A549 (cell line): Measurements from ENCODE around the gene MYO18A. TPM values are rescaled to one million over a fixed set of nuclear protein-coding genes. Genes with fewer than 3 reads are reported as not detected.
A peak's percentile ranks its signal among the peaks of the same experiment; 100 is the strongest.

ENCODE experiments used
- ATAC-seq, 2 experiments: fragments of 200-7000 bp in 1 of 2; fragments of >200 bp in 1 of 2; cut with Nextera tagmentation in 1 of 2; cut with Tn5 transposase in 1 of 2; 3 replicates each; pipeline versions ENCODE4 v1.8.0 to v1.9.1; 2018 to 2020; ENCODE audit warnings: mild to moderate bottlenecking in 1 of 2, moderate library complexity in 1 of 2
- CTCF ChIA-PET: fragments of 300-600 bp; sonication (Branson Sonifier 250); formaldehyde crosslinking; extraction: SDS; loops from one replicate; lab custom pipeline; 2021; ENCODE audit warnings: antibody characterized with exemption, inconsistent platforms; lab: Yijun Ruan, JAX
- POLR2A ChIA-PET: fragments of 350-600 bp; formaldehyde crosslinking; extraction: SDS; loops from one replicate; lab custom pipeline; 2021; ENCODE audit warnings: antibody characterized with exemption, inconsistent platforms; lab: Yijun Ruan, JAX
- DNase-seq, 2 experiments: peaks; one replicate each; pipeline versions ENCODE4 v3.0.0 to v3.0.0-alpha.2; 2011 to 2016; ENCODE audit warnings: low read depth in 1 of 2, low spot score in 1 of 2
- FAIRE-seq: peaks from 2 replicates; lab custom pipeline; 2011; peaks lifted over from hg19 to GRCh38; lab: Jason Lieb, UNC
- H3K27ac ChIP-seq, 2 experiments: fragments of >200 bp; sonication (Bioruptor Twin); formaldehyde crosslinking; 3 replicates each; pipeline ENCODE4 v1.5.1; 2016 to 2017
- H3K4me1 ChIP-seq: fragments of >200 bp; sonication (Bioruptor Twin); formaldehyde crosslinking; 3 replicates; pipeline ENCODE4 v1.6.1; 2016
- H3K4me2 ChIP-seq: fragments of >200 bp; sonication (Bioruptor Twin); formaldehyde crosslinking; 3 replicates; pipeline ENCODE4 v1.6.1; 2016
- H3K4me3 ChIP-seq: fragments of >200 bp; sonication (Bioruptor Twin); formaldehyde crosslinking; 3 replicates; pipeline ENCODE4 v1.5.1; 2016
- H3K9me3 ChIP-seq: fragments of >200 bp; sonication (Bioruptor Twin); formaldehyde crosslinking; 3 replicates; pipeline ENCODE4 v1.6.1; 2016
- ATOH8 ChIP-seq: fragments of 250-450 bp; sonication (Bioruptor Pico); IDR thresholded peaks from 2 replicates; pipeline ENCODE4 v1.5.0; 2020; ENCODE audit warnings: low read depth, mild to moderate bottlenecking, moderate library complexity
- BCL3 ChIP-seq: fragments of >200 bp; sonication (Bioruptor Twin); formaldehyde crosslinking; IDR thresholded peaks from 3 replicates; pipeline ENCODE4 v1.6.1; 2016
- BHLHE40 ChIP-seq: IDR thresholded peaks from 2 replicates; pipeline ENCODE4 v1.6.1; 2012; ENCODE audit warnings: low read depth, low read length, inconsistent platforms
- CEBPB ChIP-seq, 2 experiments: fragments of >200 bp in 1 of 2; sonication (Bioruptor Twin) in 1 of 2; formaldehyde crosslinking in 1 of 2; IDR thresholded peaks; 2 replicates each; pipeline ENCODE4 v1.6.1; 2012 to 2016
- EHF ChIP-seq: fragments of 250-450 bp; sonication (Bioruptor Pico); IDR thresholded peaks from 2 replicates; pipeline ENCODE4 v1.5.0; 2020; ENCODE audit warnings: mild to moderate bottlenecking
- FOSB ChIP-seq: fragments of 250-450 bp; sonication (Bioruptor Pico); IDR thresholded peaks from 2 replicates; pipeline ENCODE4 v1.5.0; 2020; ENCODE audit warnings: mild to moderate bottlenecking, moderate library complexity
- FOSL2 ChIP-seq, 2 experiments: fragments of 450-650 bp in 1 of 2; fragments of >200 bp in 1 of 2; sonication (Bioruptor Twin) in 1 of 2; formaldehyde crosslinking; IDR thresholded peaks; 2 replicates each; pipeline versions ENCODE4 v1.5.0 to v1.6.1; 2016 to 2020; ENCODE audit warnings: mild to moderate bottlenecking in 1 of 2, moderate library complexity in 1 of 2
- HES2 ChIP-seq: fragments of >200 bp; sonication (Bioruptor Twin); formaldehyde crosslinking; IDR thresholded peaks from 2 replicates; pipeline ENCODE4 v1.6.1; 2016
- HEYL ChIP-seq: fragments of 250-450 bp; sonication (Bioruptor Pico); IDR thresholded peaks from 2 replicates; pipeline ENCODE4 v1.8.0; 2021; ENCODE audit warnings: mild to moderate bottlenecking, moderate library complexity
- HOXA7 ChIP-seq: fragments of 250-450 bp; sonication (Bioruptor Pico); IDR thresholded peaks from 2 replicates; pipeline ENCODE4 v1.5.0; 2020; ENCODE audit warnings: mild to moderate bottlenecking, moderate library complexity
- HOXB5 ChIP-seq: fragments of 250-450 bp; sonication (Bioruptor Pico); IDR thresholded peaks from 2 replicates; pipeline ENCODE4 v1.5.0; 2020; ENCODE audit warnings: mild to moderate bottlenecking, moderate library complexity
- JUN ChIP-seq, 2 experiments: fragments of >200 bp; sonication (Bioruptor Twin); formaldehyde crosslinking; IDR thresholded peaks; 2 replicates in 1 of 2; 3 replicates in 1 of 2; pipeline ENCODE4 v1.6.1; 2016 to 2017
- KDM5A ChIP-seq: fragments of 200-600 bp; sonication (generic); IDR thresholded peaks from 2 replicates; pipeline ENCODE4 v1.6.1; 2016; ENCODE audit warnings: antibody characterized with exemption, mild to moderate bottlenecking
- MAFK ChIP-seq: fragments of 450-650 bp; IDR thresholded peaks from 2 replicates; pipeline ENCODE4 v1.6.1; 2014; ENCODE audit not compliant: partially characterized antibody
- NPAS2 ChIP-seq: fragments of 250-450 bp; sonication (Bioruptor Pico); IDR thresholded peaks from 2 replicates; pipeline ENCODE4 v1.8.0; 2022; ENCODE audit warnings: mild to moderate bottlenecking, moderate library complexity, borderline replicate concordance
- PBX3 ChIP-seq: IDR thresholded peaks from 2 replicates; pipeline ENCODE4 v1.6.1; 2012
- RAD21 ChIP-seq, 2 experiments: fragments of >200 bp in 1 of 2; sonication (Bioruptor Twin) in 1 of 2; formaldehyde crosslinking in 1 of 2; IDR thresholded peaks in 1 of 2; conservative IDR thresholded peaks in 1 of 2; 2 replicates in 1 of 2; 3 replicates in 1 of 2; pipeline ENCODE4 v1.6.1; 2012 to 2018; ENCODE audit warnings: inconsistent platforms in 1 of 2
- RARB ChIP-seq: fragments of 250-450 bp; sonication (Bioruptor Pico); IDR thresholded peaks from 2 replicates; pipeline ENCODE4 v1.8.0; 2021; ENCODE audit warnings: mild to moderate bottlenecking, moderate library complexity
- RNF2 ChIP-seq: fragments of 200-600 bp; sonication (generic); IDR thresholded peaks from 2 replicates; pipeline ENCODE4 v1.6.1; 2016; ENCODE audit warnings: low read depth, mild to moderate bottlenecking, antibody characterized with exemption, moderate library complexity, borderline replicate concordance
- TFCP2L1 ChIP-seq: fragments of 250-450 bp; sonication (Bioruptor Pico); IDR thresholded peaks from 2 replicates; pipeline ENCODE4 v1.5.0; 2021; ENCODE audit warnings: mild to moderate bottlenecking
- USF2 ChIP-seq: fragments of 450-650 bp; IDR thresholded peaks from 2 replicates; pipeline ENCODE4 v1.6.1; 2014; ENCODE audit warnings: antibody characterized with exemption
- ZC3H11A ChIP-seq: fragments of 450-650 bp; IDR thresholded peaks from 2 replicates; pipeline ENCODE4 v1.6.1; 2014; ENCODE audit warnings: antibody characterized with exemption, mild to moderate bottlenecking
- ZFP36 ChIP-seq: fragments of 450-650 bp; IDR thresholded peaks from 2 replicates; pipeline ENCODE4 v1.6.1; 2014; ENCODE audit warnings: borderline replicate concordance; ENCODE audit not compliant: partially characterized antibody
- WGBS: methylation state at CpG from one replicate; pipeline ENCODE4 v1.1.6; 2017; ENCODE audit errors: missing lambda C conversion rate; 5-methylcytosine and 5-hydroxymethylcytosine counted together
- polyA plus RNA-seq, 4 experiments: library from polyadenylated mRNA; depleted of rRNA in 3 of 4; stranded (reverse); fragments of >200 nt; fragmentation: RNase III in 1 of 4; extraction: RNeasy Plus Mini Kit Qiagen cat#74134 plus additional on column Dnase treatment in 1 of 4; gene quantifications; 2 replicates in 3 of 4; 3 replicates in 1 of 4; pipeline ENCODE4 v1.2.3, GENCODE V29; 2011 to 2017

Gene MYO18A
- polyA plus RNA-seq, 2 of the 4 experiments (the other 2 are of a cell fraction): 12.3 to 28.4 TPM

- POLR2A ChIA-PET: interaction anchor here (1.5 kb wide), 1 partner anchor 8 kb away, joined by 4 read pairs; no protein-coding TSS in a partner anchor
- ATAC-seq: no peak
- H3K4me2 ChIP-seq: 0 out of 3 replicates have a peak overlapping the region, but pooled peaks have one; percentile 6
Measured at GRCh38 chr17:29168079-29168758, 12.0 kb downstream of the MYO18A start.

GRCh38 chr17:29167393-29168078, 12.7 kb downstream of the MYO18A start:
- no peaks in the 10 kb centered on the region for H3K9me3 ChIP-seq
- H3K4me2 ChIP-seq: 0 out of 3 replicates have a peak overlapping the region, but pooled peaks have one; percentile 6
- 0 out of 6 replicates have a peak overlapping the region, but pooled peaks of 1 of the 2 experiments have one; percentile 1 for H3K27ac ChIP-seq
- no peak overlapping the region for H3K4me3 ChIP-seq
- POLR2A ChIA-PET: interaction anchor here (1.5 kb wide), 1 partner anchor 9 kb away, joined by 4 read pairs; no protein-coding TSS in a partner anchor
- CTCF ChIA-PET: interaction anchor here (0.6 to 21.3 kb wide), 4 partner anchors 9 to 368 kb away, joined by 3 to 263 read pairs (median 10); partner anchors contain the start of gene MYO18A
- TF ChIP-seq RNF2 (no peak), BCL3 (no peak), FOSB (CRISPR knock-in tag) (no peak), HOXB5 (CRISPR knock-in tag) (no peak), HEYL (CRISPR knock-in tag) (no peak), ZC3H11A (no peak), USF2 (no peak), BHLHE40 (no peak)
- DNase-seq (no peak), ATAC-seq (no peak), FAIRE-seq (no peak)
- WGBS: 73% methylated on average over 4 of the region's 4 CpGs
- H3K4me1 ChIP-seq: peaks cover 12% of the 10 kb centered on the region

More at GRCh38 chr17:29168079-29168758, 12.0 kb downstream of the MYO18A start:
- Histone ChIP-seq H3K4me3 (no peak overlapping the region), H3K27ac (0 out of 6 replicates have a peak overlapping the region, but pooled peaks of 1 of the 2 experiments have one; percentile 1)
- CTCF ChIA-PET: interaction anchor here (0.6 to 21.3 kb wide), 4 partner anchors 9 to 367 kb away, joined by 3 to 263 read pairs (median 10); partner anchors contain the start of gene MYO18A
- no peak for TF ChIP-seq ZFP36
- no peak for TF ChIP-seq NPAS2 (CRISPR knock-in tag)
- TF ChIP-seq MAFK: no peak
- no peak for TF ChIP-seq USF2
- TF ChIP-seq CEBPB (IDR thresholded peaks at IDR 0.05): no peak
- no peak for TF ChIP-seq JUN (IDR thresholded peaks at IDR 0.05)
- no peak for TF ChIP-seq HEYL (CRISPR knock-in tag)
- no peak for TF ChIP-seq PBX3
- no peak for TF ChIP-seq RAD21 (conservative IDR thresholded peaks at IDR 0.05 in 1 of 2, IDR thresholded peaks at IDR 0.05 in 1 of 2)
- no peak for TF ChIP-seq TFCP2L1
- TF ChIP-seq FOSL2 (IDR thresholded peaks at IDR 0.05): no peak
- TF ChIP-seq FOSL2 (CRISPR knock-in tag; IDR thresholded peaks at IDR 0.05): no peak
- no peak for TF ChIP-seq RARB
- no peak for TF ChIP-seq EHF (CRISPR knock-in tag)
- TF ChIP-seq HES2: no peak
- TF ChIP-seq ATOH8: no peak
- no peak for TF ChIP-seq HOXA7 (CRISPR knock-in tag)
- TF ChIP-seq KDM5A: no peak
- TF ChIP-seq, all 56 proteins: peak for 0
- Histone ChIP-seq H3K4me1 (peaks cover 12% of the 10 kb centered on the region), H3K9me3 (no peaks in the 10 kb centered on the region)
- FAIRE-seq (no peak), DNase-seq (no peak)
- WGBS: 85% methylated on average over 3 of the region's 3 CpGs
